HG03066 (cell line): ENCODE measurements around the gene VKORC1.

Experiments used
- ATAC-seq: cut with Tn5 transposase; IDR thresholded peaks from one replicate; pipeline ENCODE4 v1.9.1; 2021; ENCODE audit warnings: low read depth; ENCODE audit not compliant: unreplicated experiment

VKORC1 gene

GRCh38 chr16:31083981-31084380 lies 10.6 kb downstream of the VKORC1 start:
- ATAC-seq: no peak

- no peak for ATAC-seq
Measured at GRCh38 chr16:31083556-31083955, 11.0 kb downstream of the VKORC1 start.

- ATAC-seq: no peak
Measured at GRCh38 chr16:31083081-31083480, 11.5 kb downstream of the VKORC1 start.

GRCh38 chr16:31082368-31083045 lies 12.1 kb downstream of the VKORC1 start:
- ATAC-seq: no peak

- ATAC-seq: no peak
Measured at GRCh38 chr16:31081428-31082351, 12.9 kb downstream of the VKORC1 start.

- ATAC-seq: no peak
Measured at GRCh38 chr16:31080756-31081419, 13.7 kb downstream of the VKORC1 start.

- ATAC-seq: no peak
Measured at GRCh38 chr16:31080035-31080629, 14.5 kb downstream of the VKORC1 start.

GRCh38 chr16:31079342-31079944 lies 15.2 kb downstream of the VKORC1 start:
- ATAC-seq: no peak

GRCh38 chr16:31078597-31079341 lies 15.8 kb downstream of the VKORC1 start:
- no peak for ATAC-seq

- no peak for ATAC-seq
Measured at GRCh38 chr16:31077592-31078396, 16.8 kb downstream of the VKORC1 start.

- ATAC-seq: no peak
Measured at GRCh38 chr16:31077024-31077423, 17.6 kb downstream of the VKORC1 start.

- no peak for ATAC-seq
Measured at GRCh38 chr16:31076319-31076718, 18.3 kb downstream of the VKORC1 start.

- no peak for ATAC-seq
Measured at GRCh38 chr16:31074814-31075183, 19.8 kb downstream of the VKORC1 start.

GRCh38 chr16:31073970-31074813 lies 20.4 kb downstream of the VKORC1 start, which contains the start of the genes ZNF646 and ZNF668:
ZNF646 (plus strand) TSS chr16:31074422; CDS start chr16:31076325, 1,903 bp downstream.
ZNF668 (minus strand) TSS chr16:31074240; CDS start chr16:31064459, 9,781 bp downstream.
- peak; percentile 62 for ATAC-seq

- peak; percentile 54 for ATAC-seq
Measured at GRCh38 chr16:31073142-31073969, 21.2 kb downstream of the VKORC1 start.

- ATAC-seq: no peak
Measured at GRCh38 chr16:31072540-31073141, 22.0 kb downstream of the VKORC1 start.

- no peak for ATAC-seq
Measured at GRCh38 chr16:31071861-31072260, 22.7 kb downstream of the VKORC1 start.
